Measurements from ENCODE around the gene RPLP2.

- TF ChIP-seq EZH2 (IDR thresholded peaks at IDR 0.05; ENCODE audit: low read depth), result no peak
- TF ChIP-seq, protein P1, sequence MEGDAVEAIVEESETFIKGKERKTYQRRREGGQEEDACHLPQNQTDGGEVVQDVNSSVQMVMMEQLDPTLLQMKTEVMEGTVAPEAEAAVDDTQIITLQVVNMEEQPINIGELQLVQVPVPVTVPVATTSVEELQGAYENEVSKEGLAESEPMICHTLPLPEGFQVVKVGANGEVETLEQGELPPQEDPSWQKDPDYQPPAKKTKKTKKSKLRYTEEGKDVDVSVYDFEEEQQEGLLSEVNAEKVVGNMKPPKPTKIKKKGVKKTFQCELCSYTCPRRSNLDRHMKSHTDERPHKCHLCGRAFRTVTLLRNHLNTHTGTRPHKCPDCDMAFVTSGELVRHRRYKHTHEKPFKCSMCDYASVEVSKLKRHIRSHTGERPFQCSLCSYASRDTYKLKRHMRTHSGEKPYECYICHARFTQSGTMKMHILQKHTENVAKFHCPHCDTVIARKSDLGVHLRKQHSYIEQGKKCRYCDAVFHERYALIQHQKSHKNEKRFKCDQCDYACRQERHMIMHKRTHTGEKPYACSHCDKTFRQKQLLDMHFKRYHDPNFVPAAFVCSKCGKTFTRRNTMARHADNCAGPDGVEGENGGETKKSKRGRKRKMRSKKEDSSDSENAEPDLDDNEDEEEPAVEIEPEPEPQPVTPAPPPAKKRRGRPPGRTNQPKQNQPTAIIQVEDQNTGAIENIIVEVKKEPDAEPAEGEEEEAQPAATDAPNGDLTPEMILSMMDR (conservative IDR thresholded peaks at IDR 0.05), result no peak
Observed at GRCh38 chr11:765802-766091, 44.0 kb upstream of the RPLP2 start.
